ENCODE measurements around the gene PODXL2.

- TF ChIP-seq CTCF (IDR thresholded peaks at IDR 0.05) (no peak), POLR2A (IDR thresholded peaks at IDR 0.05) (no peak)
These were observed 15.8 kb downstream of the PODXL2 start for GRCh38 chr3:127644641-127645370.
